Neuronal stem cell (in vitro differentiated cells): ENCODE measurements around the gene PRKAG1.

Experiments
- DNase-seq: peaks from one replicate; pipeline ENCODE4 v3.0.0-alpha.2; 2013; ENCODE audit warnings: low spot score
- H2AFZ ChIP-seq: one replicate; pipeline ENCODE4 v1.6.1; 2013; ENCODE audit warnings: mild to moderate bottlenecking, low read length, inconsistent platforms
- H2AK5ac ChIP-seq: 2 replicates; pipeline ENCODE4 v1.6.1; 2013; ENCODE audit warnings: low read depth, mild to moderate bottlenecking, inconsistent platforms, low read length, moderate library complexity, mixed read lengths
- H2BK120ac ChIP-seq: 2 replicates; pipeline ENCODE4 v1.6.1; 2013; ENCODE audit warnings: low read depth, mild to moderate bottlenecking, inconsistent platforms, low read length, moderate library complexity, mixed read lengths
- H2BK12ac ChIP-seq: one replicate; pipeline ENCODE4 v1.6.1; 2013; ENCODE audit warnings: low read length, inconsistent platforms
- H2BK15ac ChIP-seq: 2 replicates; pipeline ENCODE4 v1.6.1; 2013; ENCODE audit warnings: mild to moderate bottlenecking, low read length, inconsistent platforms, mixed read lengths
- H2BK5ac ChIP-seq: one replicate; pipeline ENCODE4 v1.6.1; 2013; ENCODE audit warnings: inconsistent platforms, mild to moderate bottlenecking, low read length, moderate library complexity
- H3K14ac ChIP-seq: one replicate; pipeline ENCODE4 v1.6.1; 2013; ENCODE audit warnings: low read length, inconsistent platforms
- H3K18ac ChIP-seq: 2 replicates; pipeline ENCODE4 v1.6.1; 2013; ENCODE audit warnings: low read length, inconsistent platforms
- H3K23ac ChIP-seq: 2 replicates; pipeline ENCODE4 v1.6.1; 2013; ENCODE audit warnings: low read depth, mild to moderate bottlenecking, mixed read lengths, low read length, inconsistent platforms; ENCODE audit not compliant: poor library complexity
- H3K27ac ChIP-seq: replicated peaks from 3 replicates; pipeline ENCODE4 v1.5.1; 2013; ENCODE audit warnings: low read length, inconsistent platforms
- H3K27me3 ChIP-seq, 3 experiments: 2 replicates each; pipeline ENCODE4 v1.6.1; 2013; ENCODE audit warnings: low read length in 3 of 3, mild to moderate bottlenecking in 2 of 3, inconsistent platforms in 1 of 3, low read depth in 1 of 3, mixed read lengths in 1 of 3, moderate library complexity in 1 of 3; ENCODE audit not compliant: control insufficient read depth in 3 of 3, insufficient read depth in 3 of 3
- H3K36me3 ChIP-seq, 2 donors: replicated peaks in 1 of 2; 2 replicates each; pipeline ENCODE4 v1.6.1; 2013; ENCODE audit warnings: low read length in 2 of 2; ENCODE audit not compliant: control insufficient read depth in 2 of 2, insufficient read depth in 2 of 2
- H3K4ac ChIP-seq: 2 replicates; pipeline ENCODE4 v1.6.1; 2013; ENCODE audit warnings: inconsistent platforms, mild to moderate bottlenecking, low read length, moderate library complexity
- H3K4me1 ChIP-seq, 2 donors: 1 replicate in 1 of 2; 2 replicates in 1 of 2; pipeline ENCODE4 v1.6.1; 2013; ENCODE audit warnings: low read length in 2 of 2, low read depth in 1 of 2; ENCODE audit not compliant: control insufficient read depth in 2 of 2, insufficient read depth in 1 of 2
- H3K4me2 ChIP-seq: one replicate; pipeline ENCODE4 v1.6.1; 2013; ENCODE audit warnings: mild to moderate bottlenecking, low read length, inconsistent platforms; ENCODE audit not compliant: insufficient read depth, poor library complexity, severe bottlenecking
- H3K4me3 ChIP-seq, 2 donors: 2 replicates each; pipeline ENCODE4 v1.5.1; 2013; ENCODE audit warnings: low read length in 2 of 2, mild to moderate bottlenecking in 2 of 2, inconsistent platforms in 1 of 2, moderate library complexity in 1 of 2
- H3K79me1 ChIP-seq: one replicate; pipeline ENCODE4 v1.6.1; 2013; ENCODE audit warnings: low read depth, mild to moderate bottlenecking, inconsistent platforms, low read length, moderate library complexity
- H3K9ac ChIP-seq: one replicate; pipeline ENCODE4 v1.6.1; 2013; ENCODE audit warnings: mild to moderate bottlenecking, low read depth, low read length, inconsistent platforms; ENCODE audit not compliant: poor library complexity
- H3K9me3 ChIP-seq, 2 donors: replicated peaks in 1 of 2; 2 replicates each; pipeline versions ENCODE3 to v1.6.1; 2013; ENCODE audit warnings: low read length in 2 of 2, mild to moderate bottlenecking in 2 of 2, inconsistent platforms in 1 of 2, low read depth in 1 of 2, mixed read lengths in 1 of 2, moderate library complexity in 1 of 2; ENCODE audit not compliant: control insufficient read depth in 2 of 2, insufficient read depth in 1 of 2
- H4K8ac ChIP-seq: one replicate; pipeline ENCODE4 v1.6.1; 2013; ENCODE audit warnings: low read depth, mild to moderate bottlenecking, inconsistent platforms, low read length, moderate library complexity
- H4K91ac ChIP-seq: one replicate; pipeline ENCODE4 v1.6.1; 2013; ENCODE audit warnings: low read length, low read depth, mild to moderate bottlenecking, inconsistent platforms; ENCODE audit not compliant: poor library complexity
- WGBS, 2 donors: extraction: QIAGEN DNeasy Blood & Tissue Kit; methylation state at CpG; one replicate each; pipeline ENCODE4 v1.1.7; 2013; ENCODE audit warnings: missing lambda C conversion rate in 2 of 2, mixed read lengths in 1 of 2; ENCODE audit not compliant: insufficient read length in 2 of 2, insufficient replicate concordance in 1 of 2; ENCODE audit errors: extremely low coverage in 2 of 2; 5-methylcytosine and 5-hydroxymethylcytosine counted together

Gene PRKAG1

DNA sequence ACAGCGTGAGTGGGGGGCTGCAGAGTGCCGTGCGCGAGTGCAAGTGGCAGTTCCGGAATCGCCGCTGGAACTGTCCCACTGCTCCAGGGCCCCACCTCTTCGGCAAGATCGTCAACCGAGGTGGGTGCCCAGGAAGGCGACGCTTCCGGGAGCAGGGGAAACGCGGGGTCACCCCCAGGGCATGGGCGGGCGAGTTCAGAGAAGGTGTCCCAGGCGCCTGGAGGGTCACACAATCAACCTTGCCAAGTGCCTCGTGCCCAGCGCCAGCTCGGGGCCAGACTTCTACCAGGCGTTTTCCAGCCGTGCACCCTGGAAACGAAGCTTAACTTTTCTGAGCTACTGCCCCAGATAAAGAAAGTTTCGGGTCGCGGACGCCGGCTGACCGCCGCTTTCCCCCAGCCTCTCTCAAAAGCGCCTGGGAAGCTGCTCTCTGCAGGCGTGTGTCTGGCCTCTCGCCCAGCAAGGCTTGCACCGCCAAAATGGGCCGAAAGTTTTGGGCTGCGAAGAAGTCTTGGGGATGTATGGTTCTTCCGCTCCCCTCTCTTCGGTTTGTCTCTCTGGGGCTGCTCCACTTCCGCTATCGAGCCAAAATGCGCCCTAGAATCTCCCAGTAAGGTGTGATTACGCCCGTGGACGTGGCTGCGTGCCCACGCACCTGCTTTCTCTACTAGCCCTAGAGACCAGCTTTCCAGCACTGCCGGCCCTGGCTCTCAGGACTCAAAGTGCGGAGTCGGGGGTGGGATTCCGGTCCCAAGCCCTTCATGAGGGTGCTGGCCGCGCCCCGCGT lies 38.8 kb downstream of the PRKAG1 start:
- Histone ChIP-seq H3K27me3 (peaks cover 66 to 98% (median 97%) of the 10 kb centered on the region in 3 experiments), H2AFZ (peak overlapping the region; percentile 73), H2BK120ac (no peak overlapping the region), H2AK5ac (peak overlapping the region; percentile 77), H3K27ac (no peak overlapping the region), H3K18ac (peak overlapping the region; percentile 60), H4K91ac (no peak overlapping the region), H3K4ac (no peak overlapping the region), H3K79me1 (no peaks in the 10 kb centered on the region), H4K8ac (no peak overlapping the region), H2BK5ac (no peak overlapping the region), H3K9me3 (peaks cover 0 to 5% of the 10 kb centered on the region in 2 donors), H2BK15ac (no peak overlapping the region), H3K4me2 (no peak overlapping the region), H3K4me3 (no peak overlapping the region), H3K9ac (peak overlapping the region; percentile 31), H2BK12ac (no peak overlapping the region), H3K4me1 (peaks cover 3 to 15% of the 10 kb centered on the region in 2 donors), H3K23ac (peak overlapping the region; percentile 82), H3K36me3 (no peaks in the 10 kb centered on the region), H3K14ac (no peak overlapping the region)
- WGBS, 2 donors: no CpG with 5 or more reads among the region's 55 CpGs
- no peak for DNase-seq

DNA sequence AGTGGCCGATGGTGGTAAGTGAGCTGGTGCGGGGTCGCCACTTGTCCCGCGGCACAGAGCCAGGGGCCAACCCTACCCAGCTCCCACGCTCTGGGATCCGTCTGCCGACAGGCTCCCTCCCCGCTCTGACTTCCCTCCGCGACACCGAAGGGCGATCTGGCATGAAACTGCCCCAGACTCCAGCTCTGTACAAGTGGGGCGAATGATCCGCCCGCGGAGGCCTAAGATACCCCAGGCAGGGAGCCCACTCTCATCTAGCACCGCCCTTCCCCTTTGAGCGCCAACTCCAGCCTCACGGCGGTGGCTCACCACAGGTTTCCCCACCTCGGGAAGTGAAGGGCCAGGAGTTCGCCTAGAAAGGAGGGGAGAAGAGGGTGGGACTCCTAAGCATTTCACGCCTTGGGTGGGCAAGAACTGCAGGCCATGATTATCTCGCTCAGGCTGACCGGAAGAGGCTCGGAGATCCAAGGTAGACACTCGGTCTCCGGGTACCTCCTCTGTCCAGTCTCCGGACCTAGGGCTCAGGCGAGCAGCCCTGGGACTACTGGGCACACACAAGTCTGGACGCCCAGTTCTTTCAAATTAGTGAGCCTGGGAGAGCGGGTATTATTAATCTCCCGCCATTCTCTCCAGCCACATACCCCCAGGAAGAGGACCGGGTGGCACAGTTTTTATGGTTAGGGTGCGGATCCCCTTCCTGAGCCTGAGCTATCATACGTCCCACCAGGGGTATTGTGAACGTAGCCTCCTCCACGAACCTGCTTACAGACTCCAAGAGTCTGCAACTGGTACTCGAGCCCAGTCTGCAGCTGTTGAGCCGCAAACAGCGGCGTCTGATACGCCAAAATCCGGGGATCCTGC lies 39.6 kb downstream of the PRKAG1 start:
- H3K27ac ChIP-seq: no peak overlapping the region
- H3K4me1 ChIP-seq: peaks cover 3 to 15% of the 10 kb centered on the region in 2 donors
- no peak overlapping the region for H3K4me2 ChIP-seq
- peak overlapping the region; percentile 51 for H2BK15ac ChIP-seq
- H3K9ac ChIP-seq: peak overlapping the region; percentile 50
- no peak overlapping the region for H4K8ac ChIP-seq
- H3K4me3 ChIP-seq: peak overlapping the region in 1 of 2 donors; percentile 42
- peak overlapping the region; percentile 88 for H3K18ac ChIP-seq
- H2BK120ac ChIP-seq: no peak overlapping the region
- no peaks in the 10 kb centered on the region for H3K36me3 ChIP-seq
- H3K14ac ChIP-seq: peak overlapping the region; percentile 56
- H2AFZ ChIP-seq: peak overlapping the region; percentile 73
- peaks cover 66 to 98% (median 97%) of the 10 kb centered on the region in 3 experiments for H3K27me3 ChIP-seq
- DNase-seq: no peak
- H2AK5ac ChIP-seq: peak overlapping the region; percentile 77
- no CpG with 5 or more reads among the region's 45 CpGs for WGBS, 2 donors
- no peaks in the 10 kb centered on the region for H3K79me1 ChIP-seq
- H2BK5ac ChIP-seq: peak overlapping the region; percentile 80
- H4K91ac ChIP-seq: no peak overlapping the region
- H2BK12ac ChIP-seq: no peak overlapping the region
- no peak overlapping the region for H3K4ac ChIP-seq
- peaks cover 0 to 5% of the 10 kb centered on the region in 2 donors for H3K9me3 ChIP-seq
- H3K23ac ChIP-seq: peak overlapping the region; percentile 82

DNA sequence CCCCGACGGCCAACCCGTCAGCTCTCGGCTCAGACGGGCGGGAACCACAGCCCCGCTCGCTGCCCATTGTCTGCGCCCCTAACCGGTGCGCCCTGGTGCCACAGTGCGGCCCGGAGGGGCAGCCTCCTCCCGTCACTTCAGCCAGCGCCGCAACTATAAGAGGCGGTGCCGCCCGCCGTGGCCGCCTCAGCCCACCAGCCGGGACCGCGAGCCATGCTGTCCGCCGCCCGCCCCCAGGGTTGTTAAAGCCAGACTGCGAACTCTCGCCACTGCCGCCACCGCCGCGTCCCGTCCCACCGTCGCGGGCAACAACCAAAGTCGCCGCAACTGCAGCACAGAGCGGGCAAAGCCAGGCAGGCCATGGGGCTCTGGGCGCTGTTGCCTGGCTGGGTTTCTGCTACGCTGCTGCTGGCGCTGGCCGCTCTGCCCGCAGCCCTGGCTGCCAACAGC lies 40.3 kb downstream of the PRKAG1 start, which contains the start of gene WNT1:
Gene WNT1 (plus strand): TSS at position 32 of the 450 bp plus-strand sequence. CDS start 329 bp downstream, at position 361.
- Histone ChIP-seq H3K36me3 (no peaks in the 10 kb centered on the region), H3K27me3 (peaks cover 69 to 98% (median 97%) of the 10 kb centered on the region in 3 experiments), H3K18ac (peak within 1 kb of the TSS; percentile 88), H3K4ac (no peak within 1 kb of the TSS), H3K23ac (peak within 1 kb of the TSS; percentile 70), H4K91ac (no peak within 1 kb of the TSS), H4K8ac (no peak within 1 kb of the TSS), H3K14ac (peak within 1 kb of the TSS; percentile 57), H3K4me1 (peaks cover 3 to 15% of the 10 kb centered on the region in 2 donors), H2BK15ac (peak within 1 kb of the TSS; percentile 51), H2AFZ (peak within 1 kb of the TSS; percentile 73), H2BK5ac (peak within 1 kb of the TSS; percentile 80), H3K4me3 (peak within 1 kb of the TSS in 1 of 2 donors; percentile 42), H3K79me1 (no peaks in the 10 kb centered on the region), H2AK5ac (peak within 1 kb of the TSS; percentile 77), H3K9ac (peak within 1 kb of the TSS; percentile 50), H3K9me3 (peaks cover 0 to 5% of the 10 kb centered on the region in 2 donors), H3K27ac (no peak within 1 kb of the TSS), H3K4me2 (no peak within 1 kb of the TSS), H2BK120ac (no peak within 1 kb of the TSS), H2BK12ac (no peak within 1 kb of the TSS)
- DNase-seq: no peak
- WGBS, 2 donors: no CpG with 5 or more reads among the region's 45 CpGs
